Daoy (cell line): ENCODE measurements around the gene FRS3. TPM values are rescaled to one million over a fixed set of nuclear protein-coding genes. Genes with fewer than 3 reads are reported as not detected.

Experiments used
- DNase-seq: peaks from one replicate; pipeline ENCODE4 v3.0.0-alpha.2; 2015; ENCODE audit warnings: low read depth
- total RNA-seq: library from RNA; depleted of rRNA; stranded (reverse); fragments of >200 nt; shearing (Covaris generic); gene quantifications from 2 replicates; pipeline ENCODE4 v1.2.3, GENCODE V29; 2014; rRNA removed

FRS3 gene
- total RNA-seq, 1 experiment from 2014 or later = 0.74 TPM

DNA sequence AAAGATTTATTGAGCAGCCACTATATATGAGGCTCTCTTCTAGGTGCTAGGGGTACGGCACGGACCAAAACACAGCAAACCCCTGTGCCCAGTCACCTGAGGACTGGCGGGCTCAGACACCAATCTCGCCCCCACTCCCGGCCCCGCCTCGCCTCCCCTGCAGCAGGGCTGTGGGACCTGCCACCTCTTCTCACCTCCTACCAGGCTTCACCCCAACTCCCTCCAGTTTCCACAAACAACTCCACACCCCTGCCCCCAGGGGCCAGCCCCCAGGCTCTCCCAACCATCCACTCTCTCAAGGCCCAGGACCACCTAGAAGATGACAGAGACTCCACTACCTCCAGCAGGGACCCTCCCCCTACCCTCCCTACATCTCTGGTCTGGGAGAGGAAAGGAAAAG, 50.7 kb downstream of the FRS3 start:
- DNase-seq = no peak

DNA sequence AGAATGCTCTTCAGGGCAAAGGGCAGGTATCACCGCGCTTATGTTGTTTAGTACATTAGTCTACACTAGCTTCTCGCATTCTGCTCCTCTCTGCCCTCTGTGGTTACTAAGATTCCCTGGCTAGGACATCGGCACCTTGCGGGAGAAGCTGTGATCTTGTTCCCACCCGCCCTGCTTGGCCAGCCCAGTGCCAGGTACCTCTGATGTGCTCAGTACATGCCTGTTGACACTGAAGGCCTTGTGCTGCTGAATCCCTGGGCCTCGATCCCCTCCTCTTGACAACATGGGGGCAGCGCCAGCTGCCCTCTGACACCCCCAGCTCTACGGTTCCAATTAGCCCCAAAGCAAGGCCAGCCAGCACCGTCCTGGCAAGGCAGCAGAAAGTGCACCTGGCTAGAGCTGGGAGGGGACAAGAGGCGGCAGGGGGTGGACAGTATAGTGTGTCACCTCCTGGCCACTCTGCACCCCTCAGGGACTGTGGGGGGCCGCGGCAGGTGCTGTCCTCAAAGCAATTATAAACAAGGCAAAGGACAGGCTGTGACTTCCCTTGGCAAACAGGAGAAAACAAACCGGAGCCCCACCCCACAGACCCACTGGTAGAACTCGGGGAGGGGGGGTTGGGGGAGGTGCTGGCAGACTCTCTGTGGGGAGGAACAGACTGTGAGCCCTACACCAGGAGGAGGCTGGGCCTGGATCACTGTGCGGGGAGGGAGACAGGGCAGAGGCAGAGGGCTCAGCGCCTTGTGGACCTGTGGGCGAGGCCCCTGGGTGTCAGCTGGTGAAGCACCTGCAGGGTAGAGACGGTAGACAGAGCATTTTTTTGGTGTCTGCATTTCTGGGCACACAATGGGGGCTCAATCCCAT, 51.4 kb downstream of the FRS3 start:
- DNase-seq = no peak

DNA sequence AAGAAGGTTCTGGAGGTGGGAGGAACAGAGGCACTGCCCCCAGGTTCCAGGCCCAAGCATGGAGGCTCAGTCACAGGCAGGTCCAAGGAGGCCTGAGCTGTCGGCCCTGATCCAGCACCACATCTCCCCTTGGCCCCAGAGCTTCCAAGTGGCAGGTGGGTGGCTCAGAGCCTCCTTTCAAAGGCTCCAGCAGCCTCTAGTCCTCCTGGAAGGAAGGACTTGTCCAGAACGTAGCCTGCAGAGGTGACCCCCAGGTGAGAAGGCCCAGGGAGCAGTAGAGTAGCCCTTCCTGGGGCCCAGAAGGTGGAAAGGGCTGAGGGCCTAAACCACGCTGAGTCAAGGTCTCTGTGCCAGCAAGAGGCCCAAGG, 52.0 kb downstream of the FRS3 start:
- DNase-seq = no peak

DNA sequence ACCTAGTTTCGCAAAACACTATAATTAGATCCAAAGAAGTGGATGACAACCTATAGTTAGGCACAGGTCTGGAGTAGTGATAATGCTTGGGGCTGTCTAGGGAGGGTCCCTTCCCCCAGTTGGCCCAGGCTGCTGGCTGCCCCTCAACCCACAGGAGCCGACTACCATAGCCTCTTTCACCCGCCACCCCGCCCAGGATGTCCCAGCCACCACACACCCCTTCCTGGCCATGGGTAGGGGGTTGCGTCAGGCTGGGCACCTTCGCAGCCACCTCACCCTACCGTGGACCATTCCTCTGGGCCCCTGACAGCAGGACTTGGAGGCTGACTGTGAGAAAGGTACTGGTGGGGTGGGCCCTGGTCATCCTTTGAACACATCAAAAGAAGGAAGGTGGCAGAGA, 52.8 kb downstream of the FRS3 start:
- no peak for DNase-seq

DNA sequence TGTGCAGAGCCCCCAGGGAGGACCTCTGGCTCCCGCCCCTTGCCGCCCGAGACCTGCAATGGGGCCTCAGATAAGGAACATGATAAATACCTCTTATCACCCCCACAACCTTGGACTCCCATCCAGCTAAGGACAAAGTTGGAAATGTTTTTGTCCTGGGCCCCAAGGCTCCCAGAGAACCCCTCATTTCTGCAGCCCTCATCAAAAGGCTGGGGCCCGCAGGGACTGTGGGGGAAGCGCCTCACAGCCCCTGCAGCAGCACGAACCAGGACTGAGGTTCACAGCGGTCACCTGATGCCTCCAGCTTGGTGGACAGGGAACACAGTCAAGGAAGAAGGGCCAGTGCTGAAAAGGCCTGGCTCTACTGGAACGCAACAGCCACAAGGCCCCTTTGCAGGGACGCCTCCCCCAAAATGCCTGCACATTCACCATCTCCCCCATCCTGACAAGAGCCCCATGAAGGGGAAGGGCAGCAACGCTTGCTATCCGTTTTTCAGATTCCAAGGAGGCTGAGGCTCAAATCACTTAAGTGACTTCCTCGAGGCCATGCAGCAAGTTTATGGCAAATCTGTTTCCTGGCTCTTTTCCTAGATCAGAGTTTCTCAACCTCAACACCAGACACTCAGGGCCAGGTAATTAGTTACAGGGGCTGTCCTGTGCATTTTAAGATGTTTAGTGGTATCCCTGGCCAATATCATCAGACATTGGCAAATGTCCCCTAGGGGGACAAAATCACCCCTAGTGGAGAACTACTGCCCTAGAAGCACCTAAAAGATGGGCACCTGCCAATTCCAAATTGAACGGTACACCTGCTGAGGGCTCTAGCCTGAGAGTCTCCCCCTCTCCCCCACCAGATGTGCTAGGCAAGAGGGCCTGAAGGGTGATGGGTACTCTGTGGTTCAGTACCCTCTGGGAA, 54.9 kb downstream of the FRS3 start:
- DNase-seq = no peak

DNA sequence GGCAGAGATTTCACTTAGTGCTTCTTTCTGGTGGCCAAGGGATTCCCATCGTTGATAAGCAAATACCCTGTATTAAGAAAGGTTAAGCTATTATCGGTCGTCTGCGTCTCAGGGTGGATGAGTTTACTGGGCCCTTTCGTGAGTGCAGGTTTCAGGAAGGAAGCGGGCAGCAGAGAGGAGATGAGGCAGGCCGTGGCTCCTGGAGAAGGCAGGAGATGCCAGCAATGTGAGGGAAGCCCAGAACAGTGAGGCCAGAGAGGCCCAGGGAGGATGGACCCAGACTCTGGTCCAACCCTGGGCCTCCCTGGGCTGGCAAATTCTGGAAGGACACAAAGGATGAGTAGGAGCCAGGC, 55.5 kb downstream of the FRS3 start:
- no peak for DNase-seq

DNA sequence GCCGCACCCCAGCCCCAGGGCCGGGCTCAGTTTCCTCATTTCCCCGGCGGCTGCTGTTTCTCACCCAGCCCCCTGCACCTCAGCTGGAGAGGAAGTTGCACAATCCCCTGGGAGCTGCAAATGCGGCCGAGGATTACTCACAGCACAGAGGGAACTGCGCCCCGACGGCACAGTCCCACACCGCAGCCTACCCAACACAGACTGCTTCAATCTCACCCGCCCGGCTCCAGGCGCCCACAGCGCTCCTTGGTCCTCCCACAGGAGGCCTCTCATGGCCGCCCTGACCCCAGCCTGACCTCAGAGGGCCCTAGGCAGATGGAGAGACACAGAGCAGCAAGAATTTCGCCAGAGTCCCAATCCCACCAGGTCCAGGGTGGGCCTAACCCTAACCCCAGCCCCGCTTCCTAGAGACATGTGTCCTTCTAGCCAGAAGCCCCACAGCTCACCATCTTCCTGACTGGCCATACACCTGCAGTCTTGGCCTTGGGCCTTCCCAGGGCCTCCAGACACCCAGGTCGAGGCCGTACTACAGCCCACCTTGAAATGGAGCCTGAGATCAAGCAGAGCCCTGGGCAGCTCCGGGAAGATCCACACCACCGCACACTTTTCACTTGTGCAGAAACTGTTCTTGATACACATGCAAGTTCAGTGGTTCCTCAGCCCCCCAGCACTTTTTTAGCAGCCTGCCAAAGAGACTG, 56.0 kb downstream of the FRS3 start:
- peak; percentile 93 for DNase-seq

DNA sequence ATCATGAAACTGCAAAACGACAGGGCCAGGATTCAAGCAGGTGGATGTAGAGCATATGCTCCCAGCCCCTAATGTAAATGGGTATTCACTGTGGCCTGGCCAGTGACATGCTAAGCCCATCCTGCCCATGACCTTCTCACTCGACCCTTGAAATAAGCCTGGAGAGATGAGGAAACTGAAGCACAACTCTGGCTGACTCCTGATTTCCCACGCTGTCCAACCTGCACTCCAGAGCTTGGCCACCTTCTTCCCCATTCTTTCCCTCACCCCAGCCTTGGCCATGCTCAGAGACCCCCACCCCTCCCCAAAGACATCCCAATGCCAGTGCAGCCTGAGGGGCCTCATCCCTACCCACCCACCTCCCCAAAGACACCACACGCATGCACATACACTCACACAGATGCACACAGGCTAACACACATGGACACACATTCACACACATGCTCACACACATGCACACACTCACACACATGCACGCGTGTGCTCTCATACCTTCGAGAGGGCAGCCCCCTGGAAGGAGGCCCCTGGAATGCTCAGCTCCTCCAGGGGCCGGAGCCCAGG, 56.7 kb downstream of the FRS3 start:
- DNase-seq = no peak

DNA sequence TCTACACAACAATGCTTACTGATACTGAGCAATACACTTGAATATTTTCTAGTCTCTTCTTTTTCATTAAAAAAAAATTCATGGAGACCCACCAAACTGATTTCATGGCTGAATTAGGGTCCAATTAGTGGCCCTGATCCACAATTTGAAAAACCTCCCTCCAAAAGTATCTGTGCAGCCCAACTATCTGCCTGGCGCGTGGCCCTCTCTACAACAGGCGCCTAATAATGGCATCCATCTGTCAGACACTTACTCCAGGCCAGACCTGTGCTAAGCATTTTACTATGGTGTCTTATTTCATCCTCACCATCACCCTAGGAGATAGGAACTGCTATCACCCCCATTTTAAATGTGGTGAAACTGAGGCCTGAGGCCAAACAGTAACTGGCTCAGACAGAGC, 58.3 kb downstream of the FRS3 start:
- no peak for DNase-seq

DNA sequence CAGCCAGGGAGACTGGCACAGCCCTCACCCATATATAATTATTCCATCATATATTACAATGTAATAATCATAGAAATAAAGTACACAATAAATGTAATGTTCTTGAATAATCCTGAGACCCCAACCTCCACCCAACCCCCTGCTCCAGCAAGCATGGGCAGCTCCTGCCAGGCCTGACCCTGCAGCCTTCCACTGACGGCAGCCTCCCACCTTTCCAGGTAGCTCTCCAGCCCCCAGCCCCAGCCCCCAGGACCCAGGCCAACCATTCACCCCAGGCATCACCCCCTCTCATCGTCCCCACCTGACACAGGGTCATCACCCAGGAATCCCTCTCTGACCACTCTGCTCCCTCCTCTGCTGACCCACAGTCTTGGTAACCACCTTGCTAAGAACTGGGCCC, 58.9 kb downstream of the FRS3 start:
- DNase-seq = no peak

DNA sequence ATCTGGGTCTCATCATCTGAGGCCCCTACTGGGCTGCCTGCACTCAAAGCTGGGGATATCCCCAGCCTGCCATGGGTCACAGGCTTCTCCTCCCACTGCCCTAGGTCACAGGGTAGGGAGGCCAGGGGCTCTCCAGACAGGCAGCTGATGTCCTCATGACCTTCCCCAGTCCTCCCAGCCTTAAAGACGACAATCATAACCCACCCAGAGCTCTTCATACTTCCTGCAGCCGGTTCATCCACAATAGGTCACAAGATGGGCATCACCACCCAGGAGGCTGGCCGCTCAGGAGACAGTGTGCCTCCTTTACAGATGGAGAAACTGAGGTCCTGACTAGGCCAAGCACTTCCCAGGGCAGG, 59.5 kb downstream of the FRS3 start:
- no peak for DNase-seq

Other genes with a start within 250 kb of the FRS3 start
- gene FOXP4, start 233.5 kb downstream of the FRS3 start, total RNA-seq = 3.0 and 3.7 TPM in 2 replicates
- 45.7 and 53.7 TPM in 2 replicates for gene MDFI, start 141.4 kb downstream of the FRS3 start, total RNA-seq
- gene TFEB, start 44.3 kb downstream of the FRS3 start, total RNA-seq = 4.0 and 8.1 TPM in 2 replicates
- not detected in 2 replicates for gene PGC, start 32.5 kb downstream of the FRS3 start, total RNA-seq
- gene PRICKLE4, start 882 bp upstream of the FRS3 start, total RNA-seq = not detected in 2 replicates
- 229 and 285 TPM in 2 replicates for gene TOMM6, start 7.8 kb upstream of the FRS3 start, total RNA-seq
- 0.83 and 3.9 TPM in 2 replicates for gene USP49, start 115.5 kb upstream of the FRS3 start, total RNA-seq
- gene MED20, start 141.2 kb upstream of the FRS3 start, total RNA-seq = 32.1 and 45.1 TPM in 2 replicates
- 35.4 and 42.4 TPM in 2 replicates for gene BYSL, start 141.6 kb upstream of the FRS3 start, total RNA-seq
- gene CCND3, start 161.9 kb upstream of the FRS3 start, total RNA-seq = 43.3 and 51.6 TPM in 2 replicates